ENCODE results near the gene HAGH.

GRCh38 chr16:1790611-1791255, 35.9 kb downstream of the HAGH start:
- TF ChIP-seq, protein P1, sequence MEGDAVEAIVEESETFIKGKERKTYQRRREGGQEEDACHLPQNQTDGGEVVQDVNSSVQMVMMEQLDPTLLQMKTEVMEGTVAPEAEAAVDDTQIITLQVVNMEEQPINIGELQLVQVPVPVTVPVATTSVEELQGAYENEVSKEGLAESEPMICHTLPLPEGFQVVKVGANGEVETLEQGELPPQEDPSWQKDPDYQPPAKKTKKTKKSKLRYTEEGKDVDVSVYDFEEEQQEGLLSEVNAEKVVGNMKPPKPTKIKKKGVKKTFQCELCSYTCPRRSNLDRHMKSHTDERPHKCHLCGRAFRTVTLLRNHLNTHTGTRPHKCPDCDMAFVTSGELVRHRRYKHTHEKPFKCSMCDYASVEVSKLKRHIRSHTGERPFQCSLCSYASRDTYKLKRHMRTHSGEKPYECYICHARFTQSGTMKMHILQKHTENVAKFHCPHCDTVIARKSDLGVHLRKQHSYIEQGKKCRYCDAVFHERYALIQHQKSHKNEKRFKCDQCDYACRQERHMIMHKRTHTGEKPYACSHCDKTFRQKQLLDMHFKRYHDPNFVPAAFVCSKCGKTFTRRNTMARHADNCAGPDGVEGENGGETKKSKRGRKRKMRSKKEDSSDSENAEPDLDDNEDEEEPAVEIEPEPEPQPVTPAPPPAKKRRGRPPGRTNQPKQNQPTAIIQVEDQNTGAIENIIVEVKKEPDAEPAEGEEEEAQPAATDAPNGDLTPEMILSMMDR (optimal IDR thresholded peaks at IDR 0.05 in 1 of 3, IDR thresholded peaks at IDR 0.05 in 1 of 3, conservative IDR thresholded peaks at IDR 0.05 in 1 of 3; ENCODE audit: extremely low read depth in 1 of 3, insufficient read depth in 2 of 3, low read length in 3 of 3), result no peak
- TF ChIP-seq EZH2 (IDR thresholded peaks at IDR 0.05; ENCODE audit: low read length), result no peak
